HEK293 (cell line): ENCODE results near the gene MAU2.

Experiments
- CTCF ChIA-PET: fragments of 350-600 bp; formaldehyde crosslinking; extraction: SDS; loops from one replicate; lab custom pipeline; 2021; ENCODE audit warnings: antibody characterized with exemption; lab: Yijun Ruan, JAX
- POLR2A ChIA-PET: fragments of 300-600 bp; formaldehyde crosslinking; extraction: SDS; loops from one replicate; lab custom pipeline; 2020; ENCODE audit warnings: antibody characterized with exemption, inconsistent platforms; lab: Yijun Ruan, JAX
- H3K27ac ChIP-seq: fragments of 200-500 bp; sonication (Bioruptor generic); 2 replicates; pipeline ENCODE4 v1.5.1; 2014; ENCODE audit warnings: low read depth, low read length, control low read depth, inconsistent platforms; ENCODE audit errors: extremely low read depth
- H3K36me3 ChIP-seq, 2 experiments: fragments of 200-500 bp in 1 of 2; sonication (Bioruptor generic) in 1 of 2; 1 replicate in 1 of 2; 2 replicates in 1 of 2; pipeline ENCODE4 v1.5.1; 2014 to 2017; ENCODE audit warnings: inconsistent platforms in 2 of 2, low read length in 2 of 2; ENCODE audit not compliant: control insufficient read depth in 2 of 2, insufficient read depth in 1 of 2
- H3K4me1 ChIP-seq: fragments of 200-500 bp; sonication (Bioruptor generic); 2 replicates; pipeline ENCODE4 v1.5.1; 2014; ENCODE audit warnings: mild to moderate bottlenecking, low read length, inconsistent platforms; ENCODE audit not compliant: control insufficient read depth, insufficient read depth
- H3K4me3 ChIP-seq: 2 replicates; pipeline ENCODE4 v1.5.1; 2011; ENCODE audit warnings: low read depth, mild to moderate bottlenecking, control low read depth, low read length, moderate library complexity
- H3K9me3 ChIP-seq: fragments of 200-500 bp; sonication (Bioruptor generic); 2 replicates; pipeline ENCODE4 v1.5.1; 2014; ENCODE audit warnings: low read depth, low read length, inconsistent platforms; ENCODE audit not compliant: control insufficient read depth, insufficient read depth
- GLIS1 ChIP-seq: fragments of 450-650 bp; formaldehyde crosslinking; IDR thresholded peaks from 2 replicates; pipeline ENCODE4 v1.5.1; 2016; ENCODE audit warnings: missing biosample characterization, missing genetic modification characterization
- HOXD13 ChIP-seq: sonication (generic); formaldehyde crosslinking; IDR thresholded peaks from 2 replicates; pipeline ENCODE4 v1.8.0; 2022; ENCODE audit warnings: missing genetic modification reagents, borderline replicate concordance
- KLF16 ChIP-seq: fragments of 450-650 bp; formaldehyde crosslinking; IDR thresholded peaks from 2 replicates; pipeline ENCODE4 v1.5.1; 2017; ENCODE audit warnings: missing biosample characterization, missing genetic modification characterization
- MEIS1 ChIP-seq: sonication (generic); formaldehyde crosslinking; IDR thresholded peaks from 2 replicates; pipeline ENCODE4 v1.8.1; 2022; ENCODE audit warnings: missing genetic modification reagents, mild to moderate bottlenecking, borderline replicate concordance
- TCF7L2 ChIP-seq: IDR thresholded peaks from 2 replicates; pipeline ENCODE4 v1.6.1; 2011; ENCODE audit warnings: low read depth, mild to moderate bottlenecking, inconsistent platforms, low read length, moderate library complexity, borderline replicate concordance
- ZIC2 ChIP-seq: fragments of 450-650 bp; formaldehyde crosslinking; IDR thresholded peaks from 2 replicates; pipeline ENCODE4 v1.5.1; 2016; ENCODE audit warnings: missing biosample characterization, missing genetic modification characterization
- ZNF112 ChIP-seq: fragments of 450-650 bp; formaldehyde crosslinking; IDR thresholded peaks from 2 replicates; pipeline ENCODE4 v1.5.0; 2017; ENCODE audit warnings: missing biosample characterization, missing genetic modification characterization
- ZNF132 ChIP-seq: fragments of 450-650 bp; formaldehyde crosslinking; IDR thresholded peaks from 2 replicates; pipeline ENCODE4 v1.5.1; 2017; ENCODE audit warnings: missing biosample characterization, missing genetic modification characterization, borderline replicate concordance
- ZNF2 ChIP-seq: fragments of 450-650 bp; formaldehyde crosslinking; IDR thresholded peaks from 2 replicates; pipeline ENCODE4 v1.5.1; 2016; ENCODE audit warnings: missing biosample characterization, missing genetic modification characterization
- ZNF23 ChIP-seq: fragments of 450-650 bp; formaldehyde crosslinking; IDR thresholded peaks from 2 replicates; pipeline ENCODE4 v1.5.1; 2016; ENCODE audit warnings: missing biosample characterization, missing genetic modification characterization, borderline replicate concordance
- ZNF24 ChIP-seq: fragments of 450-650 bp; formaldehyde crosslinking; IDR thresholded peaks from 2 replicates; pipeline ENCODE4 v1.5.1; 2016; ENCODE audit warnings: missing biosample characterization, missing genetic modification characterization
- ZNF391 ChIP-seq: fragments of 450-650 bp; formaldehyde crosslinking; IDR thresholded peaks from 2 replicates; pipeline ENCODE4 v1.5.1; 2016; ENCODE audit warnings: low read depth, missing biosample characterization, missing genetic modification characterization, borderline replicate concordance
- ZNF423 ChIP-seq: fragments of 450-650 bp; formaldehyde crosslinking; IDR thresholded peaks from 2 replicates; pipeline ENCODE4 v1.5.1; 2016; ENCODE audit warnings: missing biosample characterization, missing genetic modification characterization
- ZNF544 ChIP-seq: fragments of 450-650 bp; formaldehyde crosslinking; IDR thresholded peaks from 2 replicates; pipeline ENCODE4 v1.5.0; 2017; ENCODE audit warnings: missing biosample characterization, missing genetic modification characterization
- ZNF580 ChIP-seq: fragments of 450-650 bp; formaldehyde crosslinking; IDR thresholded peaks from 2 replicates; pipeline ENCODE4 v1.5.1; 2016; ENCODE audit warnings: missing biosample characterization, missing genetic modification characterization
- ZNF600 ChIP-seq: fragments of 450-650 bp; formaldehyde crosslinking; IDR thresholded peaks from 2 replicates; pipeline ENCODE4 v1.5.1; 2016; ENCODE audit warnings: missing biosample characterization, missing genetic modification characterization
- ZNF629 ChIP-seq: fragments of 450-650 bp; formaldehyde crosslinking; IDR thresholded peaks from 2 replicates; pipeline ENCODE4 v1.5.1; 2017; ENCODE audit warnings: missing biosample characterization, missing genetic modification characterization
- ZNF664 ChIP-seq: fragments of 450-650 bp; formaldehyde crosslinking; IDR thresholded peaks from 2 replicates; pipeline ENCODE4 v1.5.1; 2016; ENCODE audit warnings: missing biosample characterization, missing genetic modification characterization
- ZNF785 ChIP-seq: fragments of 450-650 bp; formaldehyde crosslinking; IDR thresholded peaks from 2 replicates; pipeline ENCODE4 v1.5.1; 2016; ENCODE audit warnings: missing biosample characterization, missing genetic modification characterization
- ZXDB ChIP-seq: fragments of 450-650 bp; formaldehyde crosslinking; IDR thresholded peaks from 2 replicates; pipeline ENCODE4 v1.5.1; 2016; ENCODE audit warnings: missing biosample characterization, missing genetic modification characterization
- TF ChIP-seq, protein P1 (sequence below): fragments of 450-650 bp; formaldehyde crosslinking; IDR thresholded peaks from 2 replicates; pipeline ENCODE4 v1.5.1; 2016; ENCODE audit warnings: missing biosample characterization, missing genetic modification characterization
- TF ChIP-seq, protein P2 (sequence below): fragments of 450-650 bp; formaldehyde crosslinking; IDR thresholded peaks from 2 replicates; pipeline ENCODE4 v1.5.1; 2016; ENCODE audit warnings: missing biosample characterization, missing genetic modification characterization
- TF ChIP-seq, protein P3 (sequence below): fragments of 450-650 bp; formaldehyde crosslinking; IDR thresholded peaks from 2 replicates; pipeline ENCODE4 v1.5.1; 2016; ENCODE audit warnings: missing biosample characterization, missing genetic modification characterization
- TF ChIP-seq, protein P4 (sequence below): fragments of 450-650 bp; formaldehyde crosslinking; IDR thresholded peaks from 2 replicates; pipeline ENCODE4 v1.5.1; 2017; ENCODE audit warnings: missing biosample characterization, mild to moderate bottlenecking, missing genetic modification characterization, moderate library complexity

Gene MAU2

DNA sequence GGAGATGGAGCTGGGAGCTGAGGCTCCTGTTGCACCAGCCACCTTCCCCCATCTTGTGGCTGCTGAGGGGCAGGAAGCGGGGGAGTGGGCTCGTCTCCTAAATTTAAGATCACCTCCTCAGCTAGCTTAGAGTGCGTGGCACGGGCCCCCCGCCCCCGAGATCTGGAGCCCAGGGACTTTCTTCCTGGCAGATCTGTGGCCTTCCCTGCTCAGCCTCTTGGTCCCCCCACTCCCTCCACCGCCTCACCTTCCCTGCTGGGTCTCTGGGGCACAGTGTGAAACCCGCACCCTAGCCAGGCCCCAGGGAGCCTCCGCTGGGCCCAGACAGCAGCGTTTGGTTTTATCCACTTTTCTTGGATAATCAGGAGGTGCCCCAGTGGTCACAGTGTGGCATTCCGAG is 35.9 kb downstream of the MAU2 start:
- Histone ChIP-seq H3K4me3 (no peak overlapping the region), H3K9me3 (no peaks in the 10 kb centered on the region), H3K27ac (no peak overlapping the region), H3K36me3 (peaks cover 9 to 69% of the 10 kb centered on the region in 2 experiments; a peak in 2 of 3 replicates), H3K4me1 (no peaks in the 10 kb centered on the region; the same call in 1 of the 2 replicates)
- ChIA-PET CTCF (interaction anchor here (1.1 to 1.3 kb wide), 2 partner anchors 8 to 14 kb away, joined by 3 to 4 read pairs; no protein-coding TSS in a partner anchor), POLR2A (no interaction called here)
- TF ChIP-seq ZIC2 (tag by site-specific recombination) (peak; percentile 35), ZNF544 (tag by site-specific recombination) (no peak), ZNF2 (no peak), ZNF664 (tag by site-specific recombination) (no peak), ZNF391 (no peak), MEIS1 (no peak)

- CTCF ChIA-PET = interaction anchor here (1.1 to 1.3 kb wide), 2 partner anchors 8 to 15 kb away, joined by 3 to 4 read pairs; no protein-coding TSS in a partner anchor
- no peaks in the 10 kb centered on the region; the same call in 1 of the 2 replicates for H3K4me1 ChIP-seq
- H3K36me3 ChIP-seq = peaks cover 3 to 66% of the 10 kb centered on the region in 2 experiments; a peak in 2 of 3 replicates
- 0 out of 2 replicates have a peak, but pooled peaks have one; percentile 26 for TF ChIP-seq ZNF600
- TF ChIP-seq HOXD13 = no peak
- no peak for TF ChIP-seq ZNF423 (tag by site-specific recombination)
- TF ChIP-seq TCF7L2 = no peak
- no peak for TF ChIP-seq ZNF132 (tag by site-specific recombination)
- TF ChIP-seq KLF16 = no peak
- POLR2A ChIA-PET = no interaction called here
- no peak overlapping the region for H3K4me3 ChIP-seq
- no peaks in the 10 kb centered on the region for H3K9me3 ChIP-seq
- no peak overlapping the region for H3K27ac ChIP-seq
These were observed 36.4 kb downstream of the MAU2 start for GRCh38 chr19:19356901-19357566.

- Histone ChIP-seq H3K4me1 (no peaks in the 10 kb centered on the region; the same call in none of the 2 replicates), H3K9me3 (no peaks in the 10 kb centered on the region), H3K36me3 (peaks cover 3 to 25% of the 10 kb centered on the region in 2 experiments; a peak in 2 of 3 replicates), H3K27ac (no peak overlapping the region), H3K4me3 (no peak overlapping the region)
- ChIA-PET POLR2A (no interaction called here), CTCF (interaction anchor here (0.7 to 5.8 kb wide), 5 partner anchors 14 to 129 kb away, joined by 3 to 23 read pairs (median 3); no protein-coding TSS in a partner anchor)
- TF ChIP-seq, protein P1, sequence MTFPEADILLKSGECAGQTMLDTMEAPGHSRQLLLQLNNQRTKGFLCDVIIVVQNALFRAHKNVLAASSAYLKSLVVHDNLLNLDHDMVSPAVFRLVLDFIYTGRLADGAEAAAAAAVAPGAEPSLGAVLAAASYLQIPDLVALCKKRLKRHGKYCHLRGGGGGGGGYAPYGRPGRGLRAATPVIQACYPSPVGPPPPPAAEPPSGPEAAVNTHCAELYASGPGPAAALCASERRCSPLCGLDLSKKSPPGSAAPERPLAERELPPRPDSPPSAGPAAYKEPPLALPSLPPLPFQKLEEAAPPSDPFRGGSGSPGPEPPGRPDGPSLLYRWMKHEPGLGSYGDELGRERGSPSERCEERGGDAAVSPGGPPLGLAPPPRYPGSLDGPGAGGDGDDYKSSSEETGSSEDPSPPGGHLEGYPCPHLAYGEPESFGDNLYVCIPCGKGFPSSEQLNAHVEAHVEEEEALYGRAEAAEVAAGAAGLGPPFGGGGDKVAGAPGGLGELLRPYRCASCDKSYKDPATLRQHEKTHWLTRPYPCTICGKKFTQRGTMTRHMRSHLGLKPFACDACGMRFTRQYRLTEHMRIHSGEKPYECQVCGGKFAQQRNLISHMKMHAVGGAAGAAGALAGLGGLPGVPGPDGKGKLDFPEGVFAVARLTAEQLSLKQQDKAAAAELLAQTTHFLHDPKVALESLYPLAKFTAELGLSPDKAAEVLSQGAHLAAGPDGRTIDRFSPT (tag by site-specific recombination) = peak; percentile 73; the same call in 1 of the 2 replicates
- TF ChIP-seq ZXDB (tag by site-specific recombination) (0 out of 2 replicates have a peak, but pooled peaks have one; percentile 21), ZNF112 (no peak), ZNF600 (no peak), ZNF785 (tag by site-specific recombination) (no peak), ZNF23 (tag by site-specific recombination) (no peak), ZNF629 (tag by site-specific recombination) (0 out of 2 replicates have a peak, but pooled peaks have one; percentile 36), ZNF580 (tag by site-specific recombination) (peak; percentile 94), GLIS1 (peak; percentile 71), ZNF24 (tag by site-specific recombination) (no peak)
- TF ChIP-seq, protein P2, sequence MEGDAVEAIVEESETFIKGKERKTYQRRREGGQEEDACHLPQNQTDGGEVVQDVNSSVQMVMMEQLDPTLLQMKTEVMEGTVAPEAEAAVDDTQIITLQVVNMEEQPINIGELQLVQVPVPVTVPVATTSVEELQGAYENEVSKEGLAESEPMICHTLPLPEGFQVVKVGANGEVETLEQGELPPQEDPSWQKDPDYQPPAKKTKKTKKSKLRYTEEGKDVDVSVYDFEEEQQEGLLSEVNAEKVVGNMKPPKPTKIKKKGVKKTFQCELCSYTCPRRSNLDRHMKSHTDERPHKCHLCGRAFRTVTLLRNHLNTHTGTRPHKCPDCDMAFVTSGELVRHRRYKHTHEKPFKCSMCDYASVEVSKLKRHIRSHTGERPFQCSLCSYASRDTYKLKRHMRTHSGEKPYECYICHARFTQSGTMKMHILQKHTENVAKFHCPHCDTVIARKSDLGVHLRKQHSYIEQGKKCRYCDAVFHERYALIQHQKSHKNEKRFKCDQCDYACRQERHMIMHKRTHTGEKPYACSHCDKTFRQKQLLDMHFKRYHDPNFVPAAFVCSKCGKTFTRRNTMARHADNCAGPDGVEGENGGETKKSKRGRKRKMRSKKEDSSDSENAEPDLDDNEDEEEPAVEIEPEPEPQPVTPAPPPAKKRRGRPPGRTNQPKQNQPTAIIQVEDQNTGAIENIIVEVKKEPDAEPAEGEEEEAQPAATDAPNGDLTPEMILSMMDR (tag by site-specific recombination) = peak; percentile 74; the same call in 1 of the 2 replicates
- TF ChIP-seq, protein P3, sequence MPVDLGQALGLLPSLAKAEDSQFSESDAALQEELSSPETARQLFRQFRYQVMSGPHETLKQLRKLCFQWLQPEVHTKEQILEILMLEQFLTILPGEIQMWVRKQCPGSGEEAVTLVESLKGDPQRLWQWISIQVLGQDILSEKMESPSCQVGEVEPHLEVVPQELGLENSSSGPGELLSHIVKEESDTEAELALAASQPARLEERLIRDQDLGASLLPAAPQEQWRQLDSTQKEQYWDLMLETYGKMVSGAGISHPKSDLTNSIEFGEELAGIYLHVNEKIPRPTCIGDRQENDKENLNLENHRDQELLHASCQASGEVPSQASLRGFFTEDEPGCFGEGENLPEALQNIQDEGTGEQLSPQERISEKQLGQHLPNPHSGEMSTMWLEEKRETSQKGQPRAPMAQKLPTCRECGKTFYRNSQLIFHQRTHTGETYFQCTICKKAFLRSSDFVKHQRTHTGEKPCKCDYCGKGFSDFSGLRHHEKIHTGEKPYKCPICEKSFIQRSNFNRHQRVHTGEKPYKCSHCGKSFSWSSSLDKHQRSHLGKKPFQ (tag by site-specific recombination) = peak; percentile 91
- TF ChIP-seq, protein P4, sequence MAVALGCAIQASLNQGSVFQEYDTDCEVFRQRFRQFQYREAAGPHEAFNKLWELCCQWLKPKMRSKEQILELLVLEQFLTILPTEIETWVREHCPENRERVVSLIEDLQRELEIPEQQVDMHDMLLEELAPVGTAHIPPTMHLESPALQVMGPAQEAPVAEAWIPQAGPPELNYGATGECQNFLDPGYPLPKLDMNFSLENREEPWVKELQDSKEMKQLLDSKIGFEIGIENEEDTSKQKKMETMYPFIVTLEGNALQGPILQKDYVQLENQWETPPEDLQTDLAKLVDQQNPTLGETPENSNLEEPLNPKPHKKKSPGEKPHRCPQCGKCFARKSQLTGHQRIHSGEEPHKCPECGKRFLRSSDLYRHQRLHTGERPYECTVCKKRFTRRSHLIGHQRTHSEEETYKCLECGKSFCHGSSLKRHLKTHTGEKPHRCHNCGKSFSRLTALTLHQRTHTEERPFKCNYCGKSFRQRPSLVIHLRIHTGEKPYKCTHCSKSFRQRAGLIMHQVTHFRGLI (tag by site-specific recombination) = no peak
These were observed 40.5 kb downstream of the MAU2 start for GRCh38 chr19:19361075-19361594.
